ENCODE results near the gene PPP3CA. TPM values are rescaled to one million over a fixed set of nuclear protein-coding genes. Genes with fewer than 3 reads are reported as not detected.

PPP3CA gene
- total and polyA plus RNA-seq, 2 of the 13 experiments (the other 11 are each of a cell fraction or from before 2014, with no cell fraction given) = 4.8 to 13.2 TPM

GRCh38 chr4:100985576-100985975 lies 361.8 kb downstream of the PPP3CA start:
- peaks cover 12% of the 10 kb centered on the region; the same call in 1 of the 2 replicates for H3K4me1 ChIP-seq (ENCODE audit: insufficient read depth, low read length)

GRCh38 chr4:100984901-100985300 lies 362.4 kb downstream of the PPP3CA start:
- DNase-seq (ENCODE audit: low spot score) (no peak), ATAC-seq (no peak), FAIRE-seq (no peak)
- BruUV-seq (replicated peaks) = no TSS peak
- no peaks in the 10 kb centered on the region for H3K36me3 ChIP-seq (replicated peaks in 1 of 2; ENCODE audit: control insufficient read depth in 1 of 2, insufficient read depth in 2 of 2, low read length in 2 of 2)
- no peak overlapping the region for H2AFZ ChIP-seq (ENCODE audit: low read length)
- no peaks in the 10 kb centered on the region for H3K79me2 ChIP-seq (ENCODE audit: insufficient read depth, low read length)
- CTCF ChIA-PET (ENCODE audit: low intra/inter-chr PET ratio, low total read pairs) = no interaction called here
- H4K20me1 ChIP-seq (ENCODE audit: insufficient read depth, low read length) = no peaks in the 10 kb centered on the region
- no peak overlapping the region for H3K4me2 ChIP-seq (ENCODE audit: low read depth, low read length)
- POLR2A ChIA-PET = no interaction called here
- TF ChIP-seq SRF (IDR thresholded peaks at IDR 0.05; ENCODE audit: low read depth, low read length) (no peak), MYC (CRISPR knock-in tag; IDR thresholded peaks at IDR 0.05; ENCODE audit: borderline replicate concordance) (no peak), KAT8 (CRISPR knock-in tag; IDR thresholded peaks at IDR 0.05) (no peak)
- no peak overlapping the region for H3K9ac ChIP-seq (ENCODE audit: insufficient read depth, low read depth, low read length)
- H3K9me3 ChIP-seq (ENCODE audit: low read length) = no peaks in the 10 kb centered on the region
- H3K4me1 ChIP-seq (ENCODE audit: insufficient read depth, low read length) = peaks cover 12% of the 10 kb centered on the region; the same call in 1 of the 2 replicates
- intact Hi-C loops (cut with micrococcal nuclease; ENCODE audit: unreplicated experiment) = no loop called here
- H3K27ac ChIP-seq (ENCODE audit: extremely low read length, insufficient read depth, low read length) = no peak overlapping the region
- no peak overlapping the region for H3K4me3 ChIP-seq (replicated peaks in 1 of 3; ENCODE audit: insufficient read depth in 1 of 3, low read depth in 2 of 3, low read length in 3 of 3)
- no peaks in the 10 kb centered on the region; a peak in 3 of 5 replicates for H3K27me3 ChIP-seq (ENCODE audit: control insufficient read depth in 1 of 2, insufficient read depth in 2 of 2, low read length in 2 of 2)
- in situ Hi-C loops (cut with HindIII; ENCODE audit: extremely low pct_ligation_motif_present, low pct_unique_long_range_greater_than_20kb) = no loop called here

More at GRCh38 chr4:100985576-100985975, 361.8 kb downstream of the PPP3CA start:
- no peaks in the 10 kb centered on the region for H3K36me3 ChIP-seq (replicated peaks in 1 of 2; ENCODE audit: control insufficient read depth in 1 of 2, insufficient read depth in 2 of 2, low read length in 2 of 2)
- H3K79me2 ChIP-seq (ENCODE audit: insufficient read depth, low read length) = no peaks in the 10 kb centered on the region
- no peaks in the 10 kb centered on the region for H3K9me3 ChIP-seq (ENCODE audit: low read length)
- no peak for ATAC-seq
- no peak overlapping the region for H3K4me3 ChIP-seq (replicated peaks in 1 of 3; ENCODE audit: insufficient read depth in 1 of 3, low read depth in 2 of 3, low read length in 3 of 3)
- 59% methylated on average over 3 of the region's 3 CpGs for WGBS (ENCODE audit: low lambda C conversion rate)
- H2AFZ ChIP-seq (ENCODE audit: low read length) = no peak overlapping the region
- no peak for FAIRE-seq
- no peak for DNase-seq (ENCODE audit: low spot score)
- H3K9ac ChIP-seq (ENCODE audit: insufficient read depth, low read depth, low read length) = no peak overlapping the region
- POLR2A ChIA-PET = no interaction called here
- H3K4me2 ChIP-seq (ENCODE audit: low read depth, low read length) = no peak overlapping the region
- H3K27ac ChIP-seq (ENCODE audit: extremely low read length, insufficient read depth, low read length) = no peak overlapping the region
- intact Hi-C loops (cut with micrococcal nuclease; ENCODE audit: unreplicated experiment) = no loop called here
- no peak for TF ChIP-seq KLF15 (CRISPR knock-in tag; IDR thresholded peaks at IDR 0.05; ENCODE audit: borderline replicate concordance)
- no peak for TF ChIP-seq RFX5 (IDR thresholded peaks at IDR 0.05; ENCODE audit: low read depth, low read length)
- no peak for TF ChIP-seq NFKBIZ (CRISPR knock-in tag; IDR thresholded peaks at IDR 0.05)
- no peak for TF ChIP-seq ZNF7 (CRISPR knock-in tag; IDR thresholded peaks at IDR 0.05)
- no peak for TF ChIP-seq KMT2A (CRISPR knock-in tag; IDR thresholded peaks at IDR 0.05)
- TF ChIP-seq FOXP4 (CRISPR knock-in tag; IDR thresholded peaks at IDR 0.05) = no peak
- no peak for TF ChIP-seq KDM3A (CRISPR knock-in tag; IDR thresholded peaks at IDR 0.05; ENCODE audit: low read depth)
- no peaks in the 10 kb centered on the region for H4K20me1 ChIP-seq (ENCODE audit: insufficient read depth, low read length)
- CTCF ChIA-PET (ENCODE audit: low intra/inter-chr PET ratio, low total read pairs) = no interaction called here
- BruUV-seq (replicated peaks) = no TSS peak
- no peaks in the 10 kb centered on the region; a peak in 3 of 5 replicates for H3K27me3 ChIP-seq (ENCODE audit: control insufficient read depth in 1 of 2, insufficient read depth in 2 of 2, low read length in 2 of 2)
- in situ Hi-C loops (cut with HindIII; ENCODE audit: extremely low pct_ligation_motif_present, low pct_unique_long_range_greater_than_20kb) = no loop called here
